ENCODE measurements around the gene CNOT9. TPM values are rescaled to one million over a fixed set of nuclear protein-coding genes. Genes with fewer than 3 reads are reported as not detected.
"Not testable (repeated sequence)": the region's sequence is repeated elsewhere in the genome, so short reads cannot be mapped to it uniquely, and the experiment has no call there.

Gene CNOT9
- total RNA-seq, 1 experiment from 2014 or later: 86.8 TPM

DNA sequence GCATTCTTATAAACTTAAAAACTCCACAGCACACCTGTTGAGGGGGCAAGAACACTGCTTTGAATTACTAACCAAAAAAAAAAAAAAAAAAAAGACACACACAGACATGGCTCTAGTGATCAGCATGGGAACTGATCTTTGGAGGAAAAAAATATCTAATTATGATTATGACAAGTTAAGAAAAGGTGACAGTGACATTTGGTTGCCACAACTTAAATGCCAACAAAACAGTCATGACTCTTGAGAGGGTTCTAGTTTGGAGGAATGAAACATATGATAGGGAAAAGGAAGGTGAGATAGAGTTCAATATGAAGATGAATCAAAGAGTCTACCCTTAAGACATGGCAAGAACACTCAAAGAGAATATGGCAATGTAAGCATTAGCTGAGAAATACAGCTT is 21.1 kb upstream of the CNOT9 start:
- CTCF ChIA-PET: interaction anchor here (0.6 kb wide), 1 partner anchor 100 kb away, joined by 9 read pairs; no protein-coding TSS in a partner anchor

DNA sequence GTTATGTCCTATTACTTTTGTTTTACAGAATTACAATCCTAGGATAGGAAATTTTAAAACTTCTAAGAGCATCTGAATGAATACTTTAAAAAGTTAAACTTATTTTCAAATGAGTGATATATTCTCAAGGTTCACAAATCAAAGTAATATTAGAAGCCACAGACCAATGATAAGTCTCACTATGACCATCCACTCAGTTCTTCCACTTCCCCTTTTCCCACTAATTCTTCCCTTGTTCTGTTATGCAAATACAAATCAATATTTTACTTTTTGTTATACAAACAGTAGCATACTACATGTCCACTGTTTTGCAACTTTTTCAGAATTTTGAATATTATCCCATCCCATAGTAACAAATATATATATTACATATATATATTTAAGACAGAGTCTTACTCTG is 20.7 kb upstream of the CNOT9 start:
- no peak for TF ChIP-seq EZH2phosphoT487 (IDR thresholded peaks at IDR 0.05; ENCODE audit: borderline replicate concordance, low read length)
- TF ChIP-seq, protein P1, sequence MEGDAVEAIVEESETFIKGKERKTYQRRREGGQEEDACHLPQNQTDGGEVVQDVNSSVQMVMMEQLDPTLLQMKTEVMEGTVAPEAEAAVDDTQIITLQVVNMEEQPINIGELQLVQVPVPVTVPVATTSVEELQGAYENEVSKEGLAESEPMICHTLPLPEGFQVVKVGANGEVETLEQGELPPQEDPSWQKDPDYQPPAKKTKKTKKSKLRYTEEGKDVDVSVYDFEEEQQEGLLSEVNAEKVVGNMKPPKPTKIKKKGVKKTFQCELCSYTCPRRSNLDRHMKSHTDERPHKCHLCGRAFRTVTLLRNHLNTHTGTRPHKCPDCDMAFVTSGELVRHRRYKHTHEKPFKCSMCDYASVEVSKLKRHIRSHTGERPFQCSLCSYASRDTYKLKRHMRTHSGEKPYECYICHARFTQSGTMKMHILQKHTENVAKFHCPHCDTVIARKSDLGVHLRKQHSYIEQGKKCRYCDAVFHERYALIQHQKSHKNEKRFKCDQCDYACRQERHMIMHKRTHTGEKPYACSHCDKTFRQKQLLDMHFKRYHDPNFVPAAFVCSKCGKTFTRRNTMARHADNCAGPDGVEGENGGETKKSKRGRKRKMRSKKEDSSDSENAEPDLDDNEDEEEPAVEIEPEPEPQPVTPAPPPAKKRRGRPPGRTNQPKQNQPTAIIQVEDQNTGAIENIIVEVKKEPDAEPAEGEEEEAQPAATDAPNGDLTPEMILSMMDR (conservative IDR thresholded peaks at IDR 0.05; ENCODE audit: low read depth, low read length): no peak
- no peak for TF ChIP-seq EZH2 (IDR thresholded peaks at IDR 0.05; ENCODE audit: low read length, unreplicated experiment)
- Histone ChIP-seq H3K9me2 (replicated peaks; ENCODE audit: low read length) (no peaks in the 10 kb centered on the region), H3K9ac (ENCODE audit: low read length) (no peak overlapping the region), H3K79me2 (ENCODE audit: low read length) (no peaks in the 10 kb centered on the region), H4K20me1 (ENCODE audit: low read length) (no peaks in the 10 kb centered on the region), H3K4me3 (ENCODE audit: low read length) (no peak overlapping the region), H3F3A (ENCODE audit: low read length, unreplicated experiment) (no peaks in the 10 kb centered on the region), H3K4me2 (ENCODE audit: low read length) (no peak overlapping the region), H3K4me1 (ENCODE audit: insufficient read depth, low read length) (no peaks in the 10 kb centered on the region), H2AFZ (ENCODE audit: low read length) (no peak overlapping the region), H3K36me3 (ENCODE audit: low read depth, low read length) (peaks cover 37% of the 10 kb centered on the region), H3K27me3 (ENCODE audit: low read length) (no peaks in the 10 kb centered on the region), H3K27ac (ENCODE audit: low read length) (no peak overlapping the region), H3K9me3 (ENCODE audit: low read length) (no peaks in the 10 kb centered on the region)
- intact Hi-C loops (cut with micrococcal nuclease): loop anchor here (2.0 kb wide), 1 partner anchor 35 kb away; no protein-coding TSS in a partner anchor
- ATAC-seq: no peak
- no TSS peak for BruUV-seq (replicated peaks)
- ChIA-PET POLR2A (ENCODE audit: unreplicated experiment) (no interaction called here), CTCF (no interaction called here)
- DNase-seq: no peak

More for the DNA sequence above, 21.1 kb upstream of the CNOT9 start:
- no peak for DNase-seq
- no peaks in the 10 kb centered on the region for H3K9me3 ChIP-seq (ENCODE audit: low read length)
- POLR2A ChIA-PET (ENCODE audit: unreplicated experiment): no interaction called here
- BruUV-seq (replicated peaks): no TSS peak
- H3K9ac ChIP-seq (ENCODE audit: low read length): no peak overlapping the region
- no peak overlapping the region for H3K27ac ChIP-seq (ENCODE audit: low read length)
- TF ChIP-seq, protein P1 (conservative IDR thresholded peaks at IDR 0.05; ENCODE audit: low read depth, low read length): no peak
- TF ChIP-seq EZH2 (IDR thresholded peaks at IDR 0.05; ENCODE audit: low read length, unreplicated experiment) (no peak), EZH2phosphoT487 (IDR thresholded peaks at IDR 0.05; ENCODE audit: borderline replicate concordance, low read length) (no peak)
- H3K9me2 ChIP-seq (replicated peaks; ENCODE audit: low read length): no peaks in the 10 kb centered on the region
- no peaks in the 10 kb centered on the region for H3K4me1 ChIP-seq (ENCODE audit: insufficient read depth, low read length)
- H2AFZ ChIP-seq (ENCODE audit: low read length): no peak overlapping the region
- no peak for ATAC-seq
- no peaks in the 10 kb centered on the region for H3F3A ChIP-seq (ENCODE audit: low read length, unreplicated experiment)
- H3K4me2 ChIP-seq (ENCODE audit: low read length): no peak overlapping the region
- intact Hi-C loops (cut with micrococcal nuclease): loop anchor here (2.0 kb wide), 1 partner anchor 35 kb away; no protein-coding TSS in a partner anchor
- no peaks in the 10 kb centered on the region for H4K20me1 ChIP-seq (ENCODE audit: low read length)
- no peaks in the 10 kb centered on the region for H3K27me3 ChIP-seq (ENCODE audit: low read length)
- H3K79me2 ChIP-seq (ENCODE audit: low read length): no peaks in the 10 kb centered on the region
- H3K36me3 ChIP-seq (ENCODE audit: low read depth, low read length): peaks cover 41% of the 10 kb centered on the region
- no peak overlapping the region for H3K4me3 ChIP-seq (ENCODE audit: low read length)

DNA sequence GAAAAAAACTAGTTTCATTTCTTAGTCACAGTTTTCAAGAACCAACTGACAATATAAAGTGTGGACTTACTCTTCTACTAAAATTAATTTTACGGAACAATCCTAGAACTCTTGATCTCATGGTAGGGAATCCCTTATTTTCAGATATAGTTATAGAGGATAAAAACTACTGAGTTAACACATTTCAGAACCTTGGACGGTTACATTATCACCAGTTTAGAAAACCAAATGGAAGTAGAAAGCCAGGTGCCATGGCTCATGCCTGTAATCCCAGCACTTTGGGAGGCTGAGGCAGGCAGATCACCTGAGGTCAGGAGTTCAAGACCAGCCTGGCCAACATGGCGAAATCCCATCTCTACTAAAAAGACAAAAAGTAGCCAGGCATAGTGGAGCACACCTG is 14.4 kb upstream of the CNOT9 start:
- DNase-seq; H3K9me2 ChIP-seq (replicated peaks; ENCODE audit: low read length); H3K9me3 ChIP-seq (ENCODE audit: low read length); CTCF ChIA-PET; H3K4me2 ChIP-seq (ENCODE audit: low read length); H3K27ac ChIP-seq (ENCODE audit: low read length); H2AFZ ChIP-seq (ENCODE audit: low read length); H3K79me2 ChIP-seq (ENCODE audit: low read length); H3K4me1 ChIP-seq (ENCODE audit: insufficient read depth, low read length); H3K4me3 ChIP-seq (ENCODE audit: low read length); ATAC-seq; H3F3A ChIP-seq (ENCODE audit: low read length, unreplicated experiment); BruUV-seq (replicated peaks); intact Hi-C loops (cut with micrococcal nuclease); H3K27me3 ChIP-seq (ENCODE audit: low read length); H4K20me1 ChIP-seq (ENCODE audit: low read length); H3K9ac ChIP-seq (ENCODE audit: low read length); POLR2A ChIA-PET (ENCODE audit: unreplicated experiment): not testable (repeated sequence)
- H3K36me3 ChIP-seq (ENCODE audit: low read depth, low read length): peaks cover 40% of the 10 kb centered on the region
